Measurements from ENCODE around the gene LHX4. TPM values are rescaled to one million over a fixed set of nuclear protein-coding genes. Genes with fewer than 3 reads are reported as not detected.

Gene LHX4
- total and polyA plus RNA-seq, 10 of the 15 experiments (the other 5 are each of a cell fraction or from before 2014, with no cell fraction given): 0.05 to 0.80 (median 0.32) TPM; not detected in 6

DNA sequence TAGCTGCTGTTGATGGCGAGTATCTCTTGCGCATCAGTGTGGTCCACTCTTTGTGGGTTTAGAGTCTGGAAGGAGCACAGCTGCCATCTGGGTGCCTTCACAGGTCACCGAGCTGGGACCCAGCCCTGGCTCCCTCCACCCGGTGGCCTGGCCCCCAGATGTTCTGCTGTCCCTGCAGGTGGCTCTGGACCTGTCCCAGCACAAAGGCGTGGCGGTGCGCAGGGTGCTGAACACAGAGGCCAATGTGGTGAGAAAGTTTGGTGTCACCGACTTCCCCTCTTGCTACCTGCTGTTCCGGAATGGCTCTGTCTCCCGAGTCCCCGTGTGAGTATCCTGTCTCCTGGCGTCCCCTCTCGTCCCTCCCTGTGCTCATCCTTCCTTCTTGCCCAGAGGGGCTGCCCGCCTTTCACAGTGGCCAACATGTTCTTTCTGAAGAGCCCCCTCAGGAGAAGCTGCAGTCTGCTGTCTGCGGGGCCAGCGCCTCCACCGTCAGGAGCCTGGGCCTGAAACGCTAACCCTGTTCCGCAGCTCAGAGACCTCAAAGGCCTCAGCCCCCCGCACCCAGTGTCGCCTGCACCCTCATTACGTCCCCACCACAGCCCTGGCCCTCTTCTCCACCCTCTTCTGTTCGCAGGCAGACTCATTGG lies 47.9 kb upstream of the LHX4 start (continued):
- TF ChIP-seq, protein P1, sequence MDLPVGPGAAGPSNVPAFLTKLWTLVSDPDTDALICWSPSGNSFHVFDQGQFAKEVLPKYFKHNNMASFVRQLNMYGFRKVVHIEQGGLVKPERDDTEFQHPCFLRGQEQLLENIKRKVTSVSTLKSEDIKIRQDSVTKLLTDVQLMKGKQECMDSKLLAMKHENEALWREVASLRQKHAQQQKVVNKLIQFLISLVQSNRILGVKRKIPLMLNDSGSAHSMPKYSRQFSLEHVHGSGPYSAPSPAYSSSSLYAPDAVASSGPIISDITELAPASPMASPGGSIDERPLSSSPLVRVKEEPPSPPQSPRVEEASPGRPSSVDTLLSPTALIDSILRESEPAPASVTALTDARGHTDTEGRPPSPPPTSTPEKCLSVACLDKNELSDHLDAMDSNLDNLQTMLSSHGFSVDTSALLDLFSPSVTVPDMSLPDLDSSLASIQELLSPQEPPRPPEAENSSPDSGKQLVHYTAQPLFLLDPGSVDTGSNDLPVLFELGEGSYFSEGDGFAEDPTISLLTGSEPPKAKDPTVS (IDR thresholded peaks at IDR 0.05; ENCODE audit: low read depth, low read length): no peak
- TF ChIP-seq IRF5 (IDR thresholded peaks at IDR 0.05; ENCODE audit: borderline replicate concordance) (no peak), STAT3 (IDR thresholded peaks at IDR 0.05; ENCODE audit: low read depth, low read length) (no peak), TBL1XR1 (IDR thresholded peaks at IDR 0.05; ENCODE audit: low read depth, low read length) (no peak), CREM (IDR thresholded peaks at IDR 0.05; ENCODE audit: low read depth) (no peak), MXI1 (IDR thresholded peaks at IDR 0.05; ENCODE audit: low read depth, low read length) (no peak), RELB (IDR thresholded peaks at IDR 0.05; ENCODE audit: low read depth) (no peak), GABPA (IDR thresholded peaks at IDR 0.05; ENCODE audit: low read depth) (no peak)
